Measurements from ENCODE around the gene SLC8A3. TPM values are rescaled to one million over a fixed set of nuclear protein-coding genes. Genes with fewer than 3 reads are reported as not detected.

Gene SLC8A3
- total RNA-seq, 1 donor from 2014 or later, result 0.12 TPM

DNA sequence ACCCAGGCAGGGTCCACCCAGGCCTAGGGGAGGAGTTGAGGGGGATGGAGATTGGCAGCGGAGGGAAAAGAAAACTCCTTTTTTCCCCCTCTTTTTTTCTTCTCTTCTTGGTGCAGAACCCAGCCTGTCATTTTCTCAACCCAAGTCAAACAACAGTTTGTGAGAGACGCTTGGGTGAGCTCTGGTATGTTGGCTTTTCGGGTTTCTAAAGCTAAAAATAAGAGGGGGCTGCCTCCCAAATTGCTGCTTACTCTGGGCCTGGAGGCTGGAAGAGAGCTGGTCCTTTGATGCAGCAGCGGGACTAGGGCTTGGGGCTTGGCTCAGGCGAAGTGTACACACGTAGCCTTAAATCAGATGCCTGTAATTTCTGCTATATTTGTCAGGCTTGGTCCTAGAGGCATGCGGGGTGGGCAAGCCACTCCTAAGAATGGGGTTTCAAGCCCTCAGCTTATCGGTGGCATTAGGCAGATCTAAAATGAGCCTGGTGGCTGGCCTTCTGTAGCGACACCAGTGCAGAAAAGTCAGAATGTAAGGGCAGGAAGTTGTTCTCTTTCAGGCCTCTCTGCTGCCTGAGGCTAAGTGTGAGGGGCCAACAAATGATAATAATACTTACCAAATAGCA lies 816 bp upstream of the SLC8A3 start:
- H3K4me3 ChIP-seq (ENCODE audit: low read depth, low read length), result no peak overlapping the region
- no peak for TF ChIP-seq CTCF (conservative IDR thresholded peaks at IDR 0.05; ENCODE audit: low read depth, low read length)
- DNase-seq (ENCODE audit: low read depth), result no peak

- TF ChIP-seq CTCF (conservative IDR thresholded peaks at IDR 0.05; ENCODE audit: low read depth, low read length), result no peak
- H3K4me3 ChIP-seq (ENCODE audit: low read depth, low read length), result peak overlapping the region; percentile 49
- no peak for DNase-seq (ENCODE audit: low read depth)
Measured at GRCh38 chr14:70188322-70188658, 461 bp downstream of the SLC8A3 start.

- peak overlapping the region; percentile 39 for H3K4me3 ChIP-seq (ENCODE audit: low read depth, low read length)
- no peak for DNase-seq (ENCODE audit: low read depth)
- no peak for TF ChIP-seq CTCF (conservative IDR thresholded peaks at IDR 0.05; ENCODE audit: low read depth, low read length)
Measured at GRCh38 chr14:70186900-70187451, 1.8 kb downstream of the SLC8A3 start.

DNA sequence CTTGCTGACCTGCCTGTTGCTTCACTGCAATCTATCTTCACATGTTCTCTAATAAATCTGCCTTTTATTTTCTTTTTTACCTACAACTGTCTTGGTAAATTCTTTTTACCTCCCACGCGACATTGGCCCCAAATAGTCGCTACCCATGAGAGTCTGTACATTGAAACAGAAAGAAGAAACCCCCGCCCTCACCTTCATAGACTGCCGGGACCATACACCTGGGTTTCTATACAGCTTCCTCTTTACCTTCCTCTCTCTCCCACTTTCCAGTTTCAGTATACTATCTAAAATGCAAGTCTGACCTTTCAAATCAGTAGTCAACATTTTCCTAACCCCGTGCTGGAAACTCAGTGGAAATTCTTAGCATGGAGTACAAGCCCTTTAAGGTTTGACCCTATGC lies 4.8 kb downstream of the SLC8A3 start:
- no peak for TF ChIP-seq CTCF (conservative IDR thresholded peaks at IDR 0.05; ENCODE audit: low read depth, low read length)
- H3K4me3 ChIP-seq (ENCODE audit: low read depth, low read length), result no peak overlapping the region
- DNase-seq (ENCODE audit: low read depth), result no peak

DNA sequence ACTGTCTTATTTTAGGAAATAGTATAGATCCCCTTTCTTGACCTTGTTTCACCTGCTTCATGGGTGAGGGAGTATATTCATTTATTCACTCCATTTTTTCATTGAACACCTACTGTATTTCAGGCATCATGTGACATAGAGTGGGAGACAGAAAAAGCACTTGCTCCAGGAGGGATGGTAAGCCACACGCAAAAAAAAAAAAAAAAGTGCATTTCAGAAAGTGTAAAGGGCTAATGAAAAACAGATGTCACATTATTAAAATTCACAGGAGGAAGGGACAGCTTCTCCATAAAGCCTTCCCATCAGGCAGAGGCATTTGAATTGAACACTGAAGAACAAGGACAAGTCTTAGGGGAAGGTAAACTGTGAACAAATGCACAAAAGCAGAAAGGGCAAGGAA lies 7.5 kb downstream of the SLC8A3 start:
- no peak overlapping the region for H3K4me3 ChIP-seq (ENCODE audit: low read depth, low read length)
- no peak for TF ChIP-seq CTCF (conservative IDR thresholded peaks at IDR 0.05; ENCODE audit: low read depth, low read length)
- no peak for DNase-seq (ENCODE audit: low read depth)

GRCh38 chr14:70180718-70181117 lies 8.0 kb downstream of the SLC8A3 start:
- no peak for TF ChIP-seq CTCF (conservative IDR thresholded peaks at IDR 0.05; ENCODE audit: low read depth, low read length)
- no peak overlapping the region for H3K4me3 ChIP-seq (ENCODE audit: low read depth, low read length)
- DNase-seq (ENCODE audit: low read depth), result no peak
